ENCODE results near the gene PPP2R5E.

PPP2R5E gene

DNA sequence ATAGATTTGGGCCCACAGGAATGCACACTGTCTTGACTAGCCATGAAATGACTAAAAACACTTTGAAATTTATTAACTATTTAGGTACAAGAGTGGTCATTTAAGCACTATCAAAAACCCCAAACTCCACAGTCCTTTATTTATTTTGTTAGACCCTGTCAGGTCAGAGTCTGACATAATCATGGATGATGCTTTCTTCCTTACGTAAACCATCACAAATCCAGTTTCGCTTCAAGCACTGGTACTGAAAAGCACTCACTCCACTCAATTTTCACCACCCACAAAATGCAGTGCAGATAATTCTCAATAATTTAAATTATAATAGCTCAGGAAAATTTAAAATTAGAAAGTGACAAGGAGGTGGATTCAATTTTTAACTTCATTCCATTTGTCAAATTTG lies 25.8 kb downstream of the PPP2R5E start:
- no peak for DNase-seq

GRCh38 chr14:63515240-63515639 lies 27.9 kb downstream of the PPP2R5E start:
- no peak for DNase-seq

DNA sequence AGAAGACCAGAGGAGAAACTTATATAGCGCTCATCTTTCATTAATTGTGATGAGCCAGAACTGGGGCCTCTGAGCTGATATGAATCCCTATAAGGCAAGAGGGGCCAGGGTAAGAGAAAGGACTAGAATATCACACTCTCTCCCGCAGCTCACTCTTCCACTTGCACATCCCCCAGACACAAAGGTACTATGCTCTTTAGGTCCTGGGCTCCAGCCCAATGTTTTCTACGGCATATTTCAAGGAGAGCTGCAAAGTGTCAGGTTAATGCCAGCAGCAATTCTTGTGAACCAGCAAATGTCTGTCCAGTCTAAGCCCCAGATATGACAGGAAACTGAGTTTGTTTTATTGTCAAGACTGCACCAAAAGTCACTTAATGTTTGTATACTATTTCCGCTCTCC lies 29.4 kb downstream of the PPP2R5E start:
- no peak for DNase-seq

DNA sequence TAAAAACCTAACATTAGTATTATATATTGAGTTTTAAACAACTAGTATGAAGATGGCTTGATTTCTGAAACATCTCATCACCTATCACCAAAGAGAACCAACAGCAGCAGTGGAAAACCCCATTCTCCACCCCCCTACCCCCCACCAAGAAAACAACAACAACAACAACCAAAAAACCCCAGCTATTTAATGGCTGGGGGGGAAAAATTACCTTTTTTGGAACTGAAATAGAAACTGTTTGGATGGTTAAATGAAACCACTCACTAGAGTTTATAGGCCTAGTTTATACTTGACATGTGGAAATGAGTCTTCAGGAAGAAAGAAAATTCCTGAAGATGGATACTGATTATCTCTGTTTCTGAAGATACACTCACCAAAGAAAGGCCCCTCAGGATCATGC lies 30.3 kb downstream of the PPP2R5E start:
- no peak for DNase-seq

- DNase-seq, result no peak
Measured at GRCh38 chr14:63510538-63510937, 32.6 kb downstream of the PPP2R5E start.

DNA sequence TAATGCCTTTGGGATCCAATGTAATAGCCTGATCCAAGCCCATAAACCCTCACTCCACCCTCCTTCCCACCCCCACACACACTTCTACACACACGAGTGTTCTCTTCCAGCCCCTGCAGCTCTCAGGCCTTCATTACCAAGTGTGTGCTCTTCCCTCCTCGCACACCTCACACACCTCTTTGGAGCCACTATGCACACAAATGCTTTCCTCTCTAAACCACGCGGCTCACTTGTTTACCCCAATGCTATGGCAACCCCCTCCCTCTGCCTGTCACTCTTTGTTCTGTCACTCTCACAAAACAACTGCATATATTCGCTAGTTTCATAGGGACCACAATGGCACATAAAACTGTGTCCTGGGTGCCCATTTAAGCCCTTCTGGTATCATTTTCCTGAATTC lies 35.1 kb downstream of the PPP2R5E start:
- DNase-seq, result no peak

- no peak for DNase-seq
Measured at GRCh38 chr14:63504648-63505047, 38.5 kb downstream of the PPP2R5E start.

DNA sequence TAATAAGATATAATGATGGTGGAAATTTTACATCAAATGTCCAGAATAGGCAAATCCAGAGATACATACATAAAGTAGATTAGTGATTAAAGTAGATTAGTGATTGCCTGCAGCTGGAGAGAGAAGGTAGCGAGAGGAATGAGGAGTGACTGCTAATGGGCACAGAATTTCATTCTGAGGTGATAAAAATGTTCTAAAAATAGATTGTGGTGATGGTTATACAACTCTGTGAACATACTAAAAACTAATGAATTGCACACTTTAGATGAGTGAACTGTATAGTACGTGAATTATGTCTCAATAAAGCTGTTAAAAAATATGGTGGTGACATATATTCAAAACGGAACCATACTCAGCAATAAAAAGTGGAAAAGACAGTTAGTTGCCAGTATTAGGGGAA lies 41.7 kb downstream of the PPP2R5E start:
- no peak for DNase-seq

DNA sequence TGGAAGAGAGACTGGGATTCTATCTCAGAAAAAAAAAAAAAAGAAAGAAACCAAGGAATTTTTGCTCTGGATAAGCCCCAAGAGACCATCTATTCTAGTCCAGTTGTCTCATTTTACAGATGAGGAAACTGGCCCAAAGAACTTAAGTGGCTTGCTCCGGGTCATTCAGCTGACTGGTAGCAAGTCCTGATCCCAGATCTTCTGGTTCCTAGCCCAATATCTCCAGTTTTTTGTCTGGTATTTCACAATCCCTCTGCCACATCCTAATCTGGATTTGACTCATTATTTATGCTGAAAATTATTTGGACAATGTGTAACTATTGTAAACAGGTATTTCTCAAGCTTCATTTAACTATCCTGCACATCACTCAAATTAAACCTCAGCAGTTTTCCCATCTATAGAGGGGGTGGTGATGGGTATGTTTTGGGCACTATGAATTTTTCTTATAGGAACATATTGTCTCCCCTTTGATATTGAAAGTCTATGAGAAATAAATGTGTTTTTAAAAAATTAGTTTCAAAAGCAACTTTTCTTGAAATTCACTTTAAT lies 43.4 kb downstream of the PPP2R5E start:
- no peak for DNase-seq

DNA sequence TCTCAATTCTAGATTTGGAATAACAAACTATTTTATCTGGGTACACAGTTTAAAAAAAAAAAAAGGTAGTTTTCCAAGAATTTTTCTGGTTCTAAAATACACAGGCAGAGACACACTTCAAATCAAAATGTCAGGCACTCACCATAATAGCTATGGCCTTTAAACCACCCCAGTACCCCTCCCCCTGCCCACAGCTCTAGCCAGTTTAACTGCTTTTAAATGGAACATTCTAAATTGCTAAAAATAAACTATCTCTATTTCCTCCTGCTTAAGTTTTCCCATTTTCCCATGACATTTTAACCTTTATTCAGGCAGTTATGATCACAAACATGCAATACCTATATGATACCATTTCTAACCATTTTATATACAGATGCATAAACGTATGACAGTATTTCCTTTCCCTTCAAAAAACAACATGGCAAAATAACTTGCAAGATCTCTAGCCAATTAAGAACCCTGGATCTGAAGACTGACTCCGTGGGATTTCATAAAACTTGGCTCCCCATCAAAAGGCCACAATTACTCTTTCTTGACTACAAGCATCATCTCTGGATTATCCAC lies 46.3 kb downstream of the PPP2R5E start:
- no peak for DNase-seq

- DNase-seq, result no peak
Measured at GRCh38 chr14:63493246-63493645, 49.9 kb downstream of the PPP2R5E start.

DNA sequence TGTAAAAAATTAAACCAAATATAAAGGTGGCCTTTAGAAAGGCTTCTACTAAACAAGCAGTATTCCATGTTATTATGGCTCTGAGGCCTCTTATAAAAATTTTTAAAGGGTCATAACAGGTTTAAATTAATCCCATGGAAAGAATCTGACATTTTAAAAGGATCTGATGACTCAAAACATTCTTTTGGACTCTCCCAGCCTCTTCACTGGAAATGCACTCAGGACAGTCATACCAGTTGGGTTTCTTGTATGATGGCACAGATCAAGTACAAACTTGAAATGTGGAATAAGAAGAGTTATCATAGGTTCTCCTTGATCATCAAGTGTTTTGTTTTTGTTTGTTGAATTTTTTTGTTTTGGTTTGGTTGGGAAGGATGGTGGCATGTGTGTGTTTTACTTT lies 50.8 kb downstream of the PPP2R5E start:
- no peak for DNase-seq

DNA sequence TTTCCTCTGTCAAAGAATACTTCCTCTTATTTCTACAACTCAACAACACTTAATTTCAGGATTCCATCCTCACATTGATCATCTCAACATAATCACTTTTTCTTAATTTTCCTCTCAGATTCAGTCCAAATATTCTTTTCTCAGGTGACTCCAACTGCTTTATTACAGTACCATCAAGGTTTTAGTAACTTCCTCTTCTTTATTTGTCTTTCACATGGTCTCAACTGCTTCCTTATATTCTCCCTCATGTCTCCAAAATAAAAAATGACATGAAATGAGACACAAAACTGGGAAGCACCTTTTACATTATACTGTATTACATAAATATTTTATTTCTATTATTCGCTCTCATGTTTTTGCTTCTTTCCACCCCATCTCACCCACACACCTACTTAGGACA lies 55.5 kb downstream of the PPP2R5E start:
- DNase-seq, result no peak

DNA sequence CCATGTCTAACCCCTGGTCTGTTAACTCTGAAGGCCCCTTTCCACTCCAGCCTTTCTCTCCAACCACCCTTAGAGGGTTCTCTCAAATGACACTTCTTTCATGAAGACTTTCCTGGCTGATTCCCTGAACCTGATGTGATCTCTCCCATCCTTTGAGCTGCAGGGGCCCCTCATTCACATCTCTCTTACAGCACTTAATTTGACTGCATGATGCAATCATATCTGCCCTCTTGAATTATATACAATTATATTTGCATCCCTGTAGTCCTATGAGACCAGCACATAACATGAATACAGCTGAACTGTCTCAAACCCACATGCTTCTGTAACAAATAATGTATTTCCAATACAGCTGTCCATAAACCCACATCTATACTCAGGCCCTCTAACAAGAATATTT lies 56.4 kb downstream of the PPP2R5E start:
- no peak for DNase-seq

- no peak for DNase-seq
Measured at GRCh38 chr14:63483315-63483714, 59.9 kb downstream of the PPP2R5E start.

DNA sequence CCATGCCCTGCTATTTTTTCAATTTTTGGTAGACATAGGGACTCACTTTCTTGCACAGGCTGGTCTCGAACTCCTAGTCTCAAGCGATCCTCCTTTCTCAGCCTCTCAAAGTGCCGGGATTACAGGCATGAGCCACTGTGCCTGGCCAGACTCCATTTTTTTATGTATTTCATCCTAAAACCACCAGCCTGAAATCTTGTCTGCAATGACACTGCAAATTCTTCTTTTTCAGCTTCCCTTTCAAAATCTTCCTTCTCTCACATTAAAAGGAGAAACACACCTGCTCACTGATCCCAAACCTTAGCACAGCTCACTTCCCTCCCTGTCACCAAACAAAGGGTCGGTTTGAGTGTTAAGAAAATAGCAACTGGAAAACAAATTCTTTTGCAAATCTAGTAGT lies 62.6 kb downstream of the PPP2R5E start:
- no peak for DNase-seq

- peak in 1 of 2 donors; percentile 5 for DNase-seq
Measured at GRCh38 chr14:63478437-63478852, 64.7 kb downstream of the PPP2R5E start.

GRCh38 chr14:63478010-63478409 lies 65.2 kb downstream of the PPP2R5E start:
- DNase-seq, result no peak

- no peak for DNase-seq
Measured at GRCh38 chr14:63477556-63477955, 65.6 kb downstream of the PPP2R5E start.

DNA sequence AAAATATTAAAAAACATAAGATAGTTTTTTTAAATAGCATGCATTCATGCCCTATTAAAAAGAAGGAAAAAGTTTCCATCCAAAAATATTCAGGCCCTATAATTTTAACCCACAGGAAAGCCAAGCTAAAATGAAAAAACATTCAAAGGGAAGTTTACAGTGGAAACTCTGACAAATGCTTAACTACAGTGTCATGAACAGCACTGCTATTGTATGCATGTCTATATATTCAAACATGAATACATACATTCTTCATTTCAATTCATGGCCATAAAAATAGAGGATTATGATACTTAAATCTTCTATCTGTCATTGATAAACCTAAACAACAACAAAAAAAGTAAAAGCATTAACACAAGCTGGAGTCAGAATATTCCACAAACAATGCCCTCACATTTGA lies 67.4 kb downstream of the PPP2R5E start:
- no peak for DNase-seq

DNA sequence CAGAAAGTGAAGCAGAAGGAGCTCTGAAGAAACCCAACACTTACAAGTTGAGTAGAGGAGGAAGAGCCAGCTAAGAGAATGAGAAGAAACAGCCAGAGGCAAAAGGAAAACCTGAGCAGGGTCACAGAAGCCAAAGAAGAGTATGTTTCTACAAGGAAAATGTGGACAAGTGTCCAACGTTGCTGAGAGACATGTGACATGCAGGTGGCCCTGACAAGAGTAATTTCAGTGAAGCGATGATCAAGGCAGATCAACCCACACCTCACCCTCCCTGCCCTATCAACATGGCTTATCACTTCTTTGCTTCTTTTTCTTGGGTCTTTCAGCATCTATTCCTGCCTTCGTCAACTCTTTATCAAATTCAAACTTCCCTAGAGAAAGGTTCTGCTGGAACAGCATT lies 68.3 kb downstream of the PPP2R5E start:
- no peak for DNase-seq

DNA sequence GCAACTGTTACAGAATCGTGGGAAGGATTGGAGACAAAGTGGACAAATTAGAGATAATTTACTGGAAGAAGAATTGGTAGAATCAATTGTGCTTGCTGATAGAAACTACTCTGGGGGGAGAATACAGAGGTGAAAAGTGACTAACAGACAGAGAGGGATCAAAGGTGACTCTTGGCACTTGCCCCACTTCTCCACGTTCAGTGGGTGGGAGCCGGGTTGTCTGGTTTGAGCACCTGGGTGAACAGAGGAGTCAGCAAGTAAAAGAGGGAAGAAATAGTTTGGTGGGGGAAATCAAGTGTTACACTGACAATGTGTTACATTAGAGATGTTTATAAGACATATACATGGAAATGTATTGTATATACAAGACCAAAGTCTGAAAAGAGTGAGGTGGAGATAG lies 69.1 kb downstream of the PPP2R5E start:
- no peak for DNase-seq

DNA sequence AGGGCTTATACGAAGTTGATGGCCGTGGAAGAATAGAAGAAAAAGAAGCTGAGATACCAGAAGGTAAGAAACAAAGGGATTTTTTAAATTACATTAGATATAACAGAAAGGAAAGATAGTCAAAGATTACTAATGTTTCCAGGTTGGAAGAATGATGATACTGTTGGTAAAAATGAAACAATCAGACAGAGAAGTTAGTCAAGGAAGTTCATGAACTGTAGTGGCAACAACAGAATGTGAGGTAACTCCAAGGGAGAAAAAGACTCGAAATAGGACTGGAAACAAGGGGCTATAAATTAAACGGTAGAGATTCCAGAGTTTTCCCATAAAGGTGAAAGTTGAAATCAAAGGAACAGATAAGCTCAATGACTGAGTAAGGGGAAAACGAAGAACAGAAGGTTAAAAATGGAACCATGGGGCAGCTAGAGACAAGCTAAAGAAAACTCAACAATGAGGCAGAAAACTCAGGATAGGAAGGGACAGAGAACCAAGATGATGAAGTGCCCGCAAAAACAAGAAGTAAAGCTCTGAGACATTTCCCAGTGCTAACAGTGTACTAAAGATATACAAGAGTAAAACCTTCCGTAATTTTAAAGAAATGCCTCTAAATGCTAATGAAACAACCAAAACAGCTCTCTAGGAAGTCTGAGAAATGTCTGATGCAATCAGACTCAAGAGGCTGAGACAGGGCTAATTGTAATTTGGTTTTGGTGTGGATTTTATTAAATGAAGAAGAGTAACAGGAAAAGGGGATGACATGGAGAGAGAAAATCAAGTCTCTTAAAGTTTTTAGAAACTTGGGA lies 70.0 kb downstream of the PPP2R5E start:
- no peak for DNase-seq

GRCh38 chr14:63470962-63471793 lies 72.0 kb downstream of the PPP2R5E start:
- no peak for DNase-seq
